ENCODE results near the gene IL5RA. TPM values are rescaled to one million over a fixed set of nuclear protein-coding genes. Genes with fewer than 3 reads are reported as not detected.

IL5RA gene
- total RNA-seq, 1 donor from 2014 or later: not detected

- TF ChIP-seq CTCF (IDR thresholded peaks at IDR 0.05; ENCODE audit: insufficient read depth, low read length, severe bottlenecking): no peak
- FAIRE-seq (no peak), DNase-seq (ENCODE audit: low read depth) (no peak)
- no peaks in the 10 kb centered on the region for H3K27me3 ChIP-seq (ENCODE audit: control insufficient read depth, insufficient read depth, low read length)
- H3K4me3 ChIP-seq (ENCODE audit: low read depth, low read length): no peak overlapping the region
- no peaks in the 10 kb centered on the region for H3K36me3 ChIP-seq (ENCODE audit: control insufficient read depth, insufficient read depth, low read length)
These were observed 50.5 kb downstream of the IL5RA start for GRCh38 chr3:3059645-3060044.

- Histone ChIP-seq H3K36me3 (ENCODE audit: control insufficient read depth, insufficient read depth, low read length) (no peaks in the 10 kb centered on the region), H3K27me3 (ENCODE audit: control insufficient read depth, insufficient read depth, low read length) (no peaks in the 10 kb centered on the region), H3K4me3 (ENCODE audit: low read depth, low read length) (no peak overlapping the region)
- TF ChIP-seq CTCF (IDR thresholded peaks at IDR 0.05; ENCODE audit: insufficient read depth, low read length, severe bottlenecking): no peak
- no peak for DNase-seq (ENCODE audit: low read depth)
- FAIRE-seq: no peak
These were observed 56.2 kb downstream of the IL5RA start for GRCh38 chr3:3053974-3054373.

DNA sequence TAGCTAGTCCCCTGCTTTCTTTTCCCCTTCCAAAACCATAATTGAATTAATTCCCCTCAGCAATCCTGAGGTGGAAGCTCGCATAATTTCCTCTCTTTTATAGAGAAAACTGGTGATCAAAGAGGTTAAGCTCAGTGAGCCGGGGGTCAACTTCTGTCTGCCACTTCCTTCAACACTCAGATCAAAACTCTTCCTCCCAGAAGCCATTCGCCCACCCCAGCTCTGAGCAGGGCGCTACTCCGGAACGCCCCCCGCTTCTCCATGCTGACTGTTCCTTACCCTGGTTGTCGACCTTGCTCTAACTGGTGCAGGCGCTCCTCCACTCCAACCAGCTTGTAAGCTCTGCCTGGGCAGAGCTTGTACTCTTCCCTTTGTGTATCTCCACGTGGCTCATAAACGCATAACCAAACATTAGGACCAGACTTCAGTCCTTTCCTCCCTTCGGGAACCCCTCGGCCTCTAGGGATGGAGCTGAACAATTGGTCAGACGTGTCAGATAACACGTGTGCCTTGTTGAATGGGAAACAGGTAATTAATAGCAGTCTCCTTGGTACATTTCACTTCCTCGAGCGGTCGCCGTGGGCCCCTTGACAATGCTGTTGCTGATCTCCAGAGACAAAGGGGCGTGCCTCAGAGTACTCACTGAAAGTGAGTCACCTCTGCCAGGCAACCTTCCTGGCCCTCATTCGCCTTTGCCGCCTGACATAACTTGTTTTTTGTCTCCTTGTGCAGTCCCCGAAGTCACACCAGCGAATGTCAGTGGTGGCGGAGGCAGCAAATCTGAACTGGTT is 71.8 kb downstream of the IL5RA start:
- DNase-seq (ENCODE audit: low read depth) (peak; percentile 8), FAIRE-seq (no peak)
- H3K36me3 ChIP-seq (ENCODE audit: control insufficient read depth, insufficient read depth, low read length): no peaks in the 10 kb centered on the region
- no peaks in the 10 kb centered on the region for H3K27me3 ChIP-seq (ENCODE audit: control insufficient read depth, insufficient read depth, low read length)
- no peak for TF ChIP-seq CTCF (IDR thresholded peaks at IDR 0.05; ENCODE audit: insufficient read depth, low read length, severe bottlenecking)
- H3K4me3 ChIP-seq (ENCODE audit: low read depth, low read length): no peak overlapping the region

GRCh38 chr3:3037156-3037555 is 73.0 kb downstream of the IL5RA start:
- FAIRE-seq (no peak), DNase-seq (ENCODE audit: low read depth) (no peak)
- Histone ChIP-seq H3K27me3 (ENCODE audit: control insufficient read depth, insufficient read depth, low read length) (no peaks in the 10 kb centered on the region), H3K4me3 (ENCODE audit: low read depth, low read length) (no peak overlapping the region), H3K36me3 (ENCODE audit: control insufficient read depth, insufficient read depth, low read length) (no peaks in the 10 kb centered on the region)
- no peak for TF ChIP-seq CTCF (IDR thresholded peaks at IDR 0.05; ENCODE audit: insufficient read depth, low read length, severe bottlenecking)

DNA sequence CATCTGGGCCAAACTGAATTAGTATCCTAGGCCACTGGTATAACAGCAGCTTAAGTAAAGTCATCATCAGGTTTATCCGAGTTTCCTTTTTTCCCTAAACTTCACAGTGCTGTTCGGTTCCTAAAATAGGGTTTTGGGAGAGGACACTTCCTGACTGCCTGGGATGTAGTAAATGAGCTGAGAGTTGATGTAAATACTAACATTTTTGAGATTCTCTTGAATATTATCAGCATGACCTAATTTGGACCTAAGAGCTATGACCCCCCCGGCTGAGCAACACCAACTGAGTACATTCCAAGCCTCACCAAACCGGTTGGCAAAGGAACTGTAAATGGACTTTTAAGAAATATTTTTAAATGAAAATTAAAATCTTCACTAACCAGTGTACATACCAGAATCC is 78.8 kb downstream of the IL5RA start:
- FAIRE-seq: no peak
- H3K36me3 ChIP-seq (ENCODE audit: control insufficient read depth, insufficient read depth, low read length): no peaks in the 10 kb centered on the region
- no peak for DNase-seq (ENCODE audit: low read depth)
- no peak overlapping the region for H3K4me3 ChIP-seq (ENCODE audit: low read depth, low read length)
- no peaks in the 10 kb centered on the region for H3K27me3 ChIP-seq (ENCODE audit: control insufficient read depth, insufficient read depth, low read length)
- no peak for TF ChIP-seq CTCF (IDR thresholded peaks at IDR 0.05; ENCODE audit: insufficient read depth, low read length, severe bottlenecking)
